PC-9 (cell line): ENCODE results near the gene ACTN2. TPM values are rescaled to one million over a fixed set of nuclear protein-coding genes. Genes with fewer than 3 reads are reported as not detected.

Experiments
- BruUV-seq: library from RNA; stranded (reverse); fragments of 400-500 nt; replicated peaks from 2 replicates; lab custom pipeline; 2021; lab: Mats Ljungman, UMichigan
- CTCF ChIA-PET: fragments of 300-600 bp; sonication (Branson Sonifier 250); formaldehyde crosslinking; loops from one replicate; lab custom pipeline; 2022; ENCODE audit warnings: antibody characterized with exemption; lab: Charles Lee
- POLR2A ChIA-PET: fragments of 300-600 bp; sonication (Branson Sonifier 250); formaldehyde crosslinking; loops from one replicate; lab custom pipeline; 2022; ENCODE audit warnings: antibody characterized with exemption; ENCODE audit not compliant: unreplicated experiment; lab: Charles Lee
- DNase-seq, 2 experiments: peaks; one replicate each; pipeline versions ENCODE4 v3.0.0 to v3.0.0-alpha.2; 2015 to 2022; ENCODE audit warnings: mixed read lengths in 1 of 2
- H2AFZ ChIP-seq: fragments of 200-600 bp; sonication (generic); 2 replicates; pipeline ENCODE4 v1.8.1; 2017; ENCODE audit warnings: antibody characterized with exemption
- H3F3A ChIP-seq: fragments of 200-600 bp; sonication (generic); 2 replicates; pipeline ENCODE4 v1.8.1; 2017; ENCODE audit warnings: antibody characterized with exemption, mild to moderate bottlenecking, low read depth; ENCODE audit not compliant: insufficient read depth
- H3K27ac ChIP-seq: fragments of 200-600 bp; sonication (generic); 2 replicates; pipeline ENCODE4 v1.6.1; 2016; ENCODE audit warnings: mixed run types
- H3K27me3 ChIP-seq: fragments of 200-600 bp; sonication (generic); 2 replicates; pipeline ENCODE4 v1.6.1; 2016; ENCODE audit warnings: low read depth, mixed run types; ENCODE audit not compliant: insufficient read depth
- H3K36me3 ChIP-seq: fragments of 200-600 bp; sonication (generic); 2 replicates; pipeline ENCODE4 v1.6.1; 2016; ENCODE audit warnings: low read depth, mixed run types
- H3K4me1 ChIP-seq: fragments of 200-600 bp; sonication (generic); replicated peaks from 2 replicates; pipeline ENCODE4 v1.6.1; 2016; ENCODE audit warnings: mixed run types; ENCODE audit not compliant: insufficient read depth
- H3K4me2 ChIP-seq: fragments of 200-600 bp; sonication (generic); 2 replicates; pipeline ENCODE4 v1.6.1; 2017; ENCODE audit warnings: mixed run types
- H3K4me3 ChIP-seq: fragments of 200-600 bp; sonication (generic); 2 replicates; pipeline ENCODE4 v1.6.1; 2016; ENCODE audit warnings: mixed run types
- H3K79me2 ChIP-seq: fragments of 200-600 bp; sonication (generic); 2 replicates; pipeline ENCODE4 v1.6.1; 2017; ENCODE audit warnings: low read depth, mixed run types
- H3K9me2 ChIP-seq: fragments of 200-600 bp; sonication (generic); 2 replicates; pipeline ENCODE4 v1.8.1; 2017; ENCODE audit warnings: mild to moderate bottlenecking; ENCODE audit not compliant: insufficient read depth
- H3K9me3 ChIP-seq: fragments of 200-600 bp; sonication (generic); 2 replicates; pipeline ENCODE4 v1.8.1; 2016; ENCODE audit warnings: low read depth; ENCODE audit not compliant: insufficient read depth
- H4K20me1 ChIP-seq: fragments of 200-600 bp; sonication (generic); 2 replicates; pipeline ENCODE4 v1.8.1; 2017; ENCODE audit not compliant: insufficient read depth
- CTCF ChIP-seq: fragments of 200-600 bp; sonication (generic); conservative IDR thresholded peaks from 2 replicates; pipeline ENCODE4 v1.6.1; 2017; ENCODE audit warnings: mixed run types, antibody characterized with exemption, mild to moderate bottlenecking, moderate library complexity
- EZH2 ChIP-seq: fragments of 200-600 bp; sonication (generic); IDR thresholded peaks from 2 replicates; pipeline ENCODE4 v1.8.0; 2017; ENCODE audit warnings: antibody characterized with exemption, low read depth
- intact Hi-C: fragments of 100-400 bp; cut with micrococcal nuclease; formaldehyde crosslinking; loops from one replicate; pipeline ENCODE4 v1.10.0; 2022; ENCODE audit not compliant: unreplicated experiment
- total RNA-seq: library from RNA; stranded (reverse); gene quantifications from 2 replicates; pipeline ENCODE4 v1.2.3, GENCODE V29; 2021

The ACTN2 gene
- total RNA-seq, 1 experiment from 2014 or later: not detected

GRCh38 chr1:236692128-236692527 is 5.8 kb downstream of the ACTN2 start:
- H3K4me2 ChIP-seq: no peak overlapping the region
- H4K20me1 ChIP-seq: no peaks in the 10 kb centered on the region
- H3K79me2 ChIP-seq: no peaks in the 10 kb centered on the region
- POLR2A ChIA-PET: interaction anchor here (0.6 kb wide), 1 partner anchor 18 kb away, joined by 4 read pairs; no protein-coding TSS in a partner anchor
- H3K9me3 ChIP-seq: no peaks in the 10 kb centered on the region
- no TSS peak for BruUV-seq
- no peak overlapping the region for H3K27ac ChIP-seq
- CTCF ChIA-PET: no interaction called here
- H3K27me3 ChIP-seq: peaks cover 93% of the 10 kb centered on the region
- no peak for DNase-seq
- intact Hi-C loops: no loop called here
- TF ChIP-seq EZH2 (no peak), CTCF (no peak)
- no peak overlapping the region for H2AFZ ChIP-seq
- H3K4me1 ChIP-seq: no peaks in the 10 kb centered on the region
- no peaks in the 10 kb centered on the region for H3F3A ChIP-seq
- no peaks in the 10 kb centered on the region for H3K36me3 ChIP-seq
- no peak overlapping the region for H3K4me3 ChIP-seq
- H3K9me2 ChIP-seq: no peaks in the 10 kb centered on the region

- intact Hi-C loops: no loop called here
- H3K9me2 ChIP-seq: no peaks in the 10 kb centered on the region
- TF ChIP-seq EZH2 (no peak), CTCF (no peak)
- no TSS peak for BruUV-seq
- no peaks in the 10 kb centered on the region for H3K9me3 ChIP-seq
- no peak overlapping the region for H3K4me2 ChIP-seq
- no peak for DNase-seq
- no peaks in the 10 kb centered on the region for H3K36me3 ChIP-seq
- no peak overlapping the region for H3K4me3 ChIP-seq
- no peaks in the 10 kb centered on the region for H4K20me1 ChIP-seq
- POLR2A ChIA-PET: no interaction called here
- CTCF ChIA-PET: no interaction called here
- no peak overlapping the region for H3K27ac ChIP-seq
- H3K27me3 ChIP-seq: peaks cover 91% of the 10 kb centered on the region
- no peaks in the 10 kb centered on the region for H3K4me1 ChIP-seq
- H3K79me2 ChIP-seq: no peaks in the 10 kb centered on the region
- H3F3A ChIP-seq: no peaks in the 10 kb centered on the region
- no peak overlapping the region for H2AFZ ChIP-seq
Measured at GRCh38 chr1:236692742-236693141, 6.4 kb downstream of the ACTN2 start.

GRCh38 chr1:236699366-236699765 is 13.1 kb downstream of the ACTN2 start:
- Histone ChIP-seq H3K27me3 (peaks cover 83% of the 10 kb centered on the region), H3K4me1 (no peaks in the 10 kb centered on the region), H3K9me3 (no peaks in the 10 kb centered on the region), H3K27ac (no peak overlapping the region), H4K20me1 (no peaks in the 10 kb centered on the region), H3K4me3 (no peak overlapping the region), H3K36me3 (no peaks in the 10 kb centered on the region), H3K79me2 (no peaks in the 10 kb centered on the region), H2AFZ (no peak overlapping the region), H3K9me2 (no peaks in the 10 kb centered on the region), H3F3A (no peaks in the 10 kb centered on the region), H3K4me2 (no peak overlapping the region)
- intact Hi-C loops: no loop called here
- no TSS peak for BruUV-seq
- TF ChIP-seq EZH2: no peak
- TF ChIP-seq CTCF: no peak
- DNase-seq: no peak
- POLR2A ChIA-PET: no interaction called here
- CTCF ChIA-PET: no interaction called here
